ENCODE results near the gene LTBP1. TPM values are rescaled to one million over a fixed set of nuclear protein-coding genes. Genes with fewer than 3 reads are reported as not detected.

LTBP1 gene
- total RNA-seq, 1 experiment from 2014 or later, result 28.5 TPM

DNA sequence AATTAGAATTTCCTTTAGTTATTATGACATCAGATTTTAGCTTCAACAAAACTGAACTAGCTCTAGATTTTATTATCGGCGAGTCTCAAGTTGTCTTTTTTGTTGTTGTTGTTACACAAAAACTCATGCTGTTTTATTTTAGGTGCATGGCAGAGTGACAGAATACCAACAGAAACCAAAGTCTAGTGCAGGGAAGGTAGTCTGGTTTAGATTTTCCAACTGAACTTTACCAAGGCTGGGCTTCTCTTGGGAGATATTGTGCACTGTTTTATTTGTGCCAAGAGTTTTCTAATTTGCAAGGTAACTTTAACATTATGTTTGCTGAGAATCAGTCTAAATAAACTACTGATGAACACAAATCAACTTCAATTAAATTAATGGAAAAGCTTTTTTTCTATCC lies 486.1 kb downstream of the LTBP1 start:
- Histone ChIP-seq H4K5ac (ENCODE audit: insufficient read length, low read depth, low read length) (no peak overlapping the region), H3K14ac (ENCODE audit: insufficient read depth, low read length) (no peak overlapping the region), H2AK5ac (ENCODE audit: insufficient read length, low read length) (no peak overlapping the region), H3K4me2 (ENCODE audit: insufficient read depth, insufficient read length, low read length) (no peak overlapping the region), H3K23ac (ENCODE audit: insufficient read length, low read depth, low read length) (no peak overlapping the region), H3K4ac (ENCODE audit: low read depth, low read length) (no peak overlapping the region), H3K9me3 (ENCODE audit: control insufficient read depth, low read depth, low read length) (no peaks in the 10 kb centered on the region), H2BK20ac (ENCODE audit: low read depth, low read length, poor library complexity, severe bottlenecking) (no peak overlapping the region), H3K4me1 (ENCODE audit: insufficient read depth, low read length) (no peaks in the 10 kb centered on the region), H3K9ac (ENCODE audit: extremely low read depth, insufficient read length, low read length) (no peak overlapping the region), H3K79me1 (ENCODE audit: insufficient read depth, low read depth, low read length, poor library complexity, severe bottlenecking) (no peaks in the 10 kb centered on the region), H2BK15ac (ENCODE audit: low read depth, low read length) (no peak overlapping the region), H2BK12ac (ENCODE audit: insufficient read length, low read depth, low read length) (no peak overlapping the region), H3T11ph (ENCODE audit: low read length) (no peak overlapping the region), H2AFZ (ENCODE audit: low read length) (no peak overlapping the region), H3K79me2 (ENCODE audit: insufficient read depth, low read length) (no peaks in the 10 kb centered on the region), H3K27ac (ENCODE audit: insufficient read length, low read depth, low read length) (no peak overlapping the region), H4K8ac (replicated peaks; ENCODE audit: insufficient read length, low read depth, low read length) (no peak overlapping the region), H3K56ac (ENCODE audit: insufficient read length, low read depth, low read length) (no peak overlapping the region), H4K91ac (ENCODE audit: insufficient read length, low read depth, low read length) (no peak overlapping the region), H2BK120ac (ENCODE audit: low read depth, low read length, poor library complexity, severe bottlenecking) (no peak overlapping the region), H4K20me1 (ENCODE audit: control insufficient read depth, insufficient read depth, insufficient read length) (no peaks in the 10 kb centered on the region), H2BK5ac (ENCODE audit: insufficient read length, low read length) (no peak overlapping the region), H3K23me2 (ENCODE audit: insufficient read length, low read depth, low read length, poor library complexity, severe bottlenecking) (no peaks in the 10 kb centered on the region), H3K18ac (ENCODE audit: insufficient read length, low read depth, low read length) (no peak overlapping the region), H3K27me3 (ENCODE audit: insufficient read depth, low read length) (no peaks in the 10 kb centered on the region)
- Mint-ChIP-seq H3K4me3 (no peak overlapping the region), H3K4me1 (peaks cover 3% of the 10 kb centered on the region in 2 experiments; a peak in 1 of 4 replicates), H3K9me3 (peaks cover 3 to 8% of the 10 kb centered on the region in 2 experiments; a peak in 3 of 5 replicates), H3K36me3 (ENCODE audit: insufficient read depth in 1 of 3, low read depth in 3 of 3) (peaks cover 0 to 9% (median 0%) of the 10 kb centered on the region in 3 experiments; a peak in 3 of 7 replicates), H3K27ac (no peak overlapping the region), H3K27me3 (ENCODE audit: low read depth) (no peaks in the 10 kb centered on the region)
- TF ChIP-seq, protein P1, sequence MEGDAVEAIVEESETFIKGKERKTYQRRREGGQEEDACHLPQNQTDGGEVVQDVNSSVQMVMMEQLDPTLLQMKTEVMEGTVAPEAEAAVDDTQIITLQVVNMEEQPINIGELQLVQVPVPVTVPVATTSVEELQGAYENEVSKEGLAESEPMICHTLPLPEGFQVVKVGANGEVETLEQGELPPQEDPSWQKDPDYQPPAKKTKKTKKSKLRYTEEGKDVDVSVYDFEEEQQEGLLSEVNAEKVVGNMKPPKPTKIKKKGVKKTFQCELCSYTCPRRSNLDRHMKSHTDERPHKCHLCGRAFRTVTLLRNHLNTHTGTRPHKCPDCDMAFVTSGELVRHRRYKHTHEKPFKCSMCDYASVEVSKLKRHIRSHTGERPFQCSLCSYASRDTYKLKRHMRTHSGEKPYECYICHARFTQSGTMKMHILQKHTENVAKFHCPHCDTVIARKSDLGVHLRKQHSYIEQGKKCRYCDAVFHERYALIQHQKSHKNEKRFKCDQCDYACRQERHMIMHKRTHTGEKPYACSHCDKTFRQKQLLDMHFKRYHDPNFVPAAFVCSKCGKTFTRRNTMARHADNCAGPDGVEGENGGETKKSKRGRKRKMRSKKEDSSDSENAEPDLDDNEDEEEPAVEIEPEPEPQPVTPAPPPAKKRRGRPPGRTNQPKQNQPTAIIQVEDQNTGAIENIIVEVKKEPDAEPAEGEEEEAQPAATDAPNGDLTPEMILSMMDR (conservative IDR thresholded peaks at IDR 0.05), result no peak
- no CpG with 5 or more reads among the region's 2 CpGs for WGBS (ENCODE audit: extremely low coverage, insufficient read length, low lambda C conversion rate)
- no peak for DNase-seq
